K562 (cell line): ENCODE results near the gene SERPIND1. TPM values are rescaled to one million over a fixed set of nuclear protein-coding genes. Genes with fewer than 3 reads are reported as not detected.

ENCODE experiments used
- ATAC-seq: fragments of 200-7000 bp; cut with Tn5 transposase; 3 replicates; pipeline ENCODE4 v1.9.1; 2020; ENCODE audit warnings: moderate library complexity
- BruUV-seq: library from RNA; stranded (reverse); fragments of 400-500 nt; replicated peaks from 2 replicates; lab custom pipeline; 2021; lab: Mats Ljungman, UMichigan
- CTCF ChIA-PET: fragments of 300-600 bp; formaldehyde crosslinking; extraction: SDS; loops from one replicate; lab custom pipeline; 2021; ENCODE audit warnings: low intra/inter-chr PET ratio; lab: Yijun Ruan, JAX
- POLR2A ChIA-PET: fragments of 300-600, 350-650 bp; sonication (Branson Sonifier 250); formaldehyde crosslinking; extraction: SDS; loops from one replicate; lab custom pipeline; 2021; ENCODE audit warnings: antibody characterized with exemption, inconsistent platforms; lab: Yijun Ruan, JAX
- DNase-seq, 4 experiments: peaks; one replicate each; pipeline versions ENCODE4 v3.0.0 to v3.0.0-alpha.2; 2011 to 2018; ENCODE audit warnings: low spot score in 3 of 4, mixed read lengths in 3 of 4; ENCODE audit errors: extremely low read depth in 1 of 4
- FAIRE-seq: peaks from 2 replicates; lab custom pipeline; 2011; peaks lifted over from hg19 to GRCh38; lab: Jason Lieb, UNC
- H2AFZ ChIP-seq: 2 replicates; pipeline ENCODE4 v1.6.0; 2011; ENCODE audit warnings: low read depth, low read length, control low read depth, inconsistent platforms
- H3K27ac ChIP-seq: fragments of 200-600 bp; 3 replicates; pipeline ENCODE4 v1.8.0; 2011; ENCODE audit warnings: low read depth, mild to moderate bottlenecking, control low read depth, inconsistent platforms, low read length, moderate library complexity, mixed read lengths; ENCODE audit errors: extremely low read depth
- H3K27me3 ChIP-seq, 2 experiments: fragments of 300-600 bp in 1 of 2; 2 replicates in 1 of 2; 3 replicates in 1 of 2; pipeline versions ENCODE4 v1.6.0 to v1.8.0; 2011; ENCODE audit warnings: inconsistent platforms in 2 of 2, low read length in 2 of 2, mild to moderate bottlenecking in 1 of 2, mixed read lengths in 1 of 2, moderate library complexity in 1 of 2; ENCODE audit not compliant: control insufficient read depth in 2 of 2, insufficient read depth in 2 of 2
- H3K36me3 ChIP-seq: fragments of 300-600 bp; 3 replicates; pipeline ENCODE4 v1.8.0; 2011; ENCODE audit warnings: mild to moderate bottlenecking, low read length, inconsistent platforms; ENCODE audit not compliant: control insufficient read depth, insufficient read depth
- H3K4me1 ChIP-seq, 2 experiments: fragments of 200-600 bp in 1 of 2; replicated peaks in 1 of 2; 2 replicates in 1 of 2; 3 replicates in 1 of 2; pipeline versions ENCODE4 v1.5.1 to v1.8.0; 2011; ENCODE audit warnings: inconsistent platforms in 2 of 2, low read length in 2 of 2, mild to moderate bottlenecking in 1 of 2, mixed read lengths in 1 of 2, moderate library complexity in 1 of 2; ENCODE audit not compliant: control insufficient read depth in 2 of 2, insufficient read depth in 2 of 2
- H3K4me2 ChIP-seq: 2 replicates; pipeline ENCODE4 v1.6.1; 2011; ENCODE audit warnings: low read length, control low read depth, inconsistent platforms, mixed read lengths; ENCODE audit not compliant: insufficient read depth
- H3K4me3 ChIP-seq: fragments of 200-600 bp; sonication (generic), shearing (Covaris generic); 2 replicates; pipeline ENCODE4 v1.5.1; 2016; ENCODE audit warnings: control low read depth, inconsistent platforms
- H3K79me2 ChIP-seq: fragments of 200-600 bp; 3 replicates; pipeline ENCODE4 v1.8.0; 2011; ENCODE audit warnings: low read length, inconsistent platforms; ENCODE audit not compliant: control insufficient read depth, insufficient read depth
- H3K9ac ChIP-seq, 2 experiments: 2 replicates each; pipeline versions ENCODE4 v1.6.0 to v1.6.1; 2011; ENCODE audit warnings: low read depth in 2 of 2, low read length in 2 of 2, control low read depth in 1 of 2, inconsistent platforms in 1 of 2, mild to moderate bottlenecking in 1 of 2, mixed read lengths in 1 of 2; ENCODE audit not compliant: insufficient read depth in 1 of 2
- H3K9me1 ChIP-seq: one replicate; pipeline ENCODE4 v1.6.0; 2011; ENCODE audit warnings: inconsistent platforms, mild to moderate bottlenecking, low read length, moderate library complexity; ENCODE audit not compliant: control insufficient read depth, insufficient read depth
- H3K9me3 ChIP-seq: replicated peaks from 2 replicates; pipeline ENCODE4 v1.5.1; 2011; ENCODE audit warnings: low read depth, low read length, inconsistent platforms; ENCODE audit not compliant: control insufficient read depth, insufficient read depth
- H4K20me1 ChIP-seq: replicated peaks from 2 replicates; pipeline ENCODE4 v1.6.1; 2011; ENCODE audit warnings: low read length, inconsistent platforms, mixed read lengths; ENCODE audit not compliant: control insufficient read depth, insufficient read depth
- BHLHE40 ChIP-seq: IDR thresholded peaks from 2 replicates; pipeline ENCODE4 v1.6.1; 2011; ENCODE audit warnings: low read length, improper control_type of control experiment
- CREB1 ChIP-seq, 2 experiments: sonication (generic) in 1 of 2; formaldehyde crosslinking in 1 of 2; IDR thresholded peaks; 2 replicates each; pipeline versions ENCODE4 v1.6.1 to v1.8.0; 2012 to 2022; ENCODE audit warnings: inconsistent platforms in 1 of 2, mild to moderate bottlenecking in 1 of 2, missing genetic modification reagents in 1 of 2, moderate library complexity in 1 of 2
- KLF13 ChIP-seq: fragments of 450-650 bp; IDR thresholded peaks from 2 replicates; pipeline ENCODE4 v1.6.1; 2016; ENCODE audit warnings: missing genetic modification characterization, low read depth, mild to moderate bottlenecking, missing compliant biosample characterization, moderate library complexity, borderline replicate concordance
- KLF16 ChIP-seq: IDR thresholded peaks from 2 replicates; pipeline ENCODE4 v1.6.1; 2016; ENCODE audit warnings: antibody characterized with exemption
- MYBL2 ChIP-seq, 2 experiments: fragments of 450-650 bp in 1 of 2; sonication (generic) in 1 of 2; formaldehyde crosslinking in 1 of 2; IDR thresholded peaks; 2 replicates each; pipeline versions ENCODE4 v1.6.1 to v1.8.1; 2017 to 2022; ENCODE audit warnings: borderline replicate concordance in 1 of 2, inconsistent platforms in 1 of 2, low read depth in 1 of 2, mild to moderate bottlenecking in 1 of 2, missing genetic modification reagents in 1 of 2, moderate library complexity in 1 of 2
- PHB2 ChIP-seq: fragments of 450-650 bp; IDR thresholded peaks from 2 replicates; pipeline ENCODE4 v1.6.1; 2017; ENCODE audit warnings: low read depth
- TARDBP ChIP-seq: fragments of 450-650 bp; IDR thresholded peaks from 2 replicates; pipeline ENCODE4 v1.6.1; 2016
- TCF7 ChIP-seq: sonication (generic); IDR thresholded peaks from 2 replicates; pipeline ENCODE4 v1.6.1; 2016; ENCODE audit warnings: antibody characterized with exemption, borderline replicate concordance
- TEAD2 ChIP-seq: fragments of 450-650 bp; IDR thresholded peaks from 2 replicates; pipeline ENCODE4 v1.6.1; 2016; ENCODE audit warnings: missing genetic modification characterization, control low read depth, missing compliant biosample characterization
- ZBTB7A ChIP-seq: IDR thresholded peaks from 2 replicates; pipeline ENCODE4 v1.6.1; 2011; ENCODE audit warnings: low read depth, mild to moderate bottlenecking, low read length, moderate library complexity, borderline replicate concordance; ENCODE audit not compliant: control insufficient read depth
- ZNF143 ChIP-seq: sonication (generic); formaldehyde crosslinking; IDR thresholded peaks from 2 replicates; pipeline ENCODE4 v1.9.0; 2022; ENCODE audit warnings: mild to moderate bottlenecking, missing genetic modification reagents
- WGBS: fragments of 100-300 bp; shearing (Covaris generic); methylation state at CpG from one replicate; pipeline ENCODE4 v1.1.6; 2016; ENCODE audit warnings: low coverage, mixed read lengths; ENCODE audit not compliant: insufficient coverage; ENCODE audit errors: missing lambda C conversion rate; 5-methylcytosine and 5-hydroxymethylcytosine counted together
- in situ Hi-C: fragments of 300-500 bp; cut with MboI; formaldehyde crosslinking; loops from 4 replicates; pipeline ENCODE4 v1.15.0; 2018; ENCODE audit warnings: inconsistent platforms, mixed read lengths
- intact Hi-C: fragments of 100-400 bp; cut with micrococcal nuclease; formaldehyde crosslinking; loops from 2 replicates; pipeline ENCODE4 v1.14.2; 2022
- polyA plus RNA-seq, 8 experiments: library from polyadenylated mRNA; depleted of rRNA in 4 of 8; stranded (reverse) in 5 of 8; unstranded in 3 of 8; fragments of >200 nt; fragmentation: Nextera tagmentation in 2 of 8; fragmentation: Illumina TruSeq in 1 of 8; extraction: Ambion mirVana in 2 of 8; extraction: Trizol in 1 of 8; gene quantifications; 2 replicates each; pipeline versions ENCODE4 v1.2.1 to v1.2.3, GENCODE V29; 2011 to 2014; ENCODE audit warnings: inconsistent platforms in 1 of 8, missing spikeins in 1 of 8
- total RNA-seq, 7 experiments: library from RNA; depleted of rRNA in 6 of 7; stranded (reverse); fragments of >200 nt in 6 of 7; fragmentation: Illumina TruSeq in 2 of 7; extraction: Trizol in 2 of 7; gene quantifications; 2 replicates each; pipeline versions ENCODE4 v1.2.1 to v1.2.3, GENCODE V29; 2011 to 2021; ENCODE audit warnings: low replicate concordance in 1 of 7
- TF ChIP-seq, protein P1 (sequence below): sonication (generic); formaldehyde crosslinking; IDR thresholded peaks from 2 replicates; pipeline ENCODE4 v1.9.0; 2022; ENCODE audit warnings: mild to moderate bottlenecking, missing genetic modification reagents
- TF ChIP-seq, protein P2 (sequence below): sonication (generic); formaldehyde crosslinking; IDR thresholded peaks from 2 replicates; pipeline ENCODE4 v1.9.0; 2022; ENCODE audit warnings: mild to moderate bottlenecking, missing genetic modification reagents
- TF ChIP-seq, protein P3 (sequence below), 2 experiments: fragments of 450-650 bp in 1 of 2; sonication (generic) in 1 of 2; formaldehyde crosslinking; conservative IDR thresholded peaks; 2 replicates each; pipeline versions ENCODE4 v1.4.0 to v1.8.1; 2020 to 2022; ENCODE audit warnings: mild to moderate bottlenecking in 1 of 2, missing genetic modification reagents in 1 of 2
- TF ChIP-seq, protein P4 (sequence below): fragments of 250-450 bp; sonication (Bioruptor Pico); IDR thresholded peaks from 2 replicates; pipeline ENCODE4 v1.9.0; 2021; ENCODE audit warnings: mild to moderate bottlenecking, inconsistent platforms

Gene SERPIND1
- total and polyA plus RNA-seq, 9 of the 15 experiments (the other 6 are each of a cell fraction or from before 2014, with no cell fraction given): 0.04 to 0.11 (median 0.09) TPM; not detected in 6

DNA sequence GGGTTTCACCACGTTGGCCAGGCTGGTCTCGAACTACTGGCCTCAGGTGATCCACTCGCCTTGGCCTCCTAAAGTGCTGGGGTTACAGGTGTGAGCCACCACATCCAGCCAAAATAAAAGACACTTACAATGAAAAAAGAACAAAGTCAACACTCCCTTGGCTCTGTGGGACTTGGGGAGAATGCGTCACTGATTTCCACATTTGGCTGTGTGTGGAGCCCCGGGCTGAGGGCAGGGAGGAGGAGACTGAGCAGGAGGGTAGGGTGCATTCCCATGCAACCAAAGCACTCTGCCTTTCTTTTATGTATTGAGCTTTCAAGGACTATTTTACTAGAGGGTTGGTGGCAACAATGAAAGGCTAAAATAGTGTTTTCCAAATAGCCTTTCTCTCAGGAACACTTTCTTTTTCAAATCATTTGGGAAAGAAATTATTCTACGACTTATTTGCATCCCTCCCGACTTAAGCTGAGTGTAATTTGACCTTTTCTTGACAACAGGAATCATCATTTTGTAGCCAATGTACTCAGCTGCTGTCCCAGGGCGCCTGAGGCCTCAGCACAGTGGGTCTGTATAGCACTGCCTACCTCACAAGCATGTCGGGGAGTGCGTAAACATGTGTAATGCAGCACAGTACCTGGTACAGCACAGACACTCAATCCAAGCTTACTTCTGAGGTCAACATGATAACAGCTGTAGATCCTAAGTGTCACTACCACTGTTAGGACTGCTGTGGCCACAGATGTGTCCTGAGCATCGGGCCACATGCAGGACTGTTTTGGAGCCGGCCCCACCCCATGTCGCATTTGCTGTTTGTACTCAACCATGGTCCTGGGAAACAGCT is 10.1 kb upstream of the SERPIND1 start:
- no peak overlapping the region for H3K4me2 ChIP-seq
- H3K27me3 ChIP-seq: no peaks in the 10 kb centered on the region
- WGBS: 74% methylated on average over 13 of the region's 13 CpGs
- H3K9ac ChIP-seq: no peak overlapping the region
- no peaks in the 10 kb centered on the region; the same call in 1 of the 2 replicates for H4K20me1 ChIP-seq
- H3K79me2 ChIP-seq: no peaks in the 10 kb centered on the region
- BruUV-seq: no TSS peak
- in situ Hi-C loops: no loop called here
- CTCF ChIA-PET: no interaction called here
- no peaks in the 10 kb centered on the region for H3K9me3 ChIP-seq
- ATAC-seq (no peak), FAIRE-seq (no peak), DNase-seq (no peak)
- intact Hi-C loops: loop anchor here (5.0 kb wide), 1 partner anchor 42 kb away; no protein-coding TSS in a partner anchor
- H2AFZ ChIP-seq: no peak overlapping the region
- peaks cover 11% of the 10 kb centered on the region for H3K9me1 ChIP-seq
- peaks cover 61% of the 10 kb centered on the region for H3K36me3 ChIP-seq
- POLR2A ChIA-PET: interaction anchor here (1.1 to 3.6 kb wide), 9 partner anchors 10 to 154 kb away, joined by 3 to 21 read pairs (median 5); partner anchors contain the start of genes CRKL and SERPIND1
- peaks cover 2 to 4% of the 10 kb centered on the region in 2 experiments; a peak in 4 of 5 replicates for H3K4me1 ChIP-seq
- H3K4me3 ChIP-seq: no peak overlapping the region
- no peak overlapping the region for H3K27ac ChIP-seq
- TF ChIP-seq TCF7 (0 out of 2 replicates have a peak, but pooled peaks have one; percentile 25), MYBL2 (IDR thresholded peaks at IDR 0.05; ENCODE audit: low read depth) (no peak), MYBL2 (CRISPR knock-in tag; IDR thresholded peaks at IDR 0.05; ENCODE audit: borderline replicate concordance) (peak; percentile 75), ZBTB7A (no peak), KLF13 (tag) (peak; percentile 39; the same call in 1 of the 2 replicates), TARDBP (no peak), CREB1 (IDR thresholded peaks at IDR 0.05) (no peak), CREB1 (CRISPR knock-in tag; IDR thresholded peaks at IDR 0.05) (no peak), KLF16 (no peak), BHLHE40 (0 out of 2 replicates have a peak, but pooled peaks have one; percentile 10), PHB2 (no peak), TEAD2 (tag) (no peak), ZNF143 (CRISPR knock-in tag) (peak; percentile 30; the same call in 1 of the 2 replicates)
- TF ChIP-seq, protein P1, sequence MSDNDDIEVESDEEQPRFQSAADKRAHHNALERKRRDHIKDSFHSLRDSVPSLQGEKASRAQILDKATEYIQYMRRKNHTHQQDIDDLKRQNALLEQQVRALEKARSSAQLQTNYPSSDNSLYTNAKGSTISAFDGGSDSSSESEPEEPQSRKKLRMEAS (CRISPR knock-in tag): 0 out of 2 replicates have a peak, but pooled peaks have one; percentile 25
- TF ChIP-seq, protein P2, sequence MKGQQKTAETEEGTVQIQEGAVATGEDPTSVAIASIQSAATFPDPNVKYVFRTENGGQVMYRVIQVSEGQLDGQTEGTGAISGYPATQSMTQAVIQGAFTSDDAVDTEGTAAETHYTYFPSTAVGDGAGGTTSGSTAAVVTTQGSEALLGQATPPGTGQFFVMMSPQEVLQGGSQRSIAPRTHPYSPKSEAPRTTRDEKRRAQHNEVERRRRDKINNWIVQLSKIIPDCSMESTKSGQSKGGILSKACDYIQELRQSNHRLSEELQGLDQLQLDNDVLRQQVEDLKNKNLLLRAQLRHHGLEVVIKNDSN (CRISPR knock-in tag): peak; percentile 59
- TF ChIP-seq, protein P3, sequence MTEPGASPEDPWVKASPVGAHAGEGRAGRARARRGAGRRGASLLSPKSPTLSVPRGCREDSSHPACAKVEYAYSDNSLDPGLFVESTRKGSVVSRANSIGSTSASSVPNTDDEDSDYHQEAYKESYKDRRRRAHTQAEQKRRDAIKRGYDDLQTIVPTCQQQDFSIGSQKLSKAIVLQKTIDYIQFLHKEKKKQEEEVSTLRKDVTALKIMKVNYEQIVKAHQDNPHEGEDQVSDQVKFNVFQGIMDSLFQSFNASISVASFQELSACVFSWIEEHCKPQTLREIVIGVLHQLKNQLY (CRISPR knock-in tag; conservative IDR thresholded peaks at IDR 0.05): peak in 1 of 2 experiments; percentile 75; a peak in 1 of 4 replicates
- TF ChIP-seq, protein P4, sequence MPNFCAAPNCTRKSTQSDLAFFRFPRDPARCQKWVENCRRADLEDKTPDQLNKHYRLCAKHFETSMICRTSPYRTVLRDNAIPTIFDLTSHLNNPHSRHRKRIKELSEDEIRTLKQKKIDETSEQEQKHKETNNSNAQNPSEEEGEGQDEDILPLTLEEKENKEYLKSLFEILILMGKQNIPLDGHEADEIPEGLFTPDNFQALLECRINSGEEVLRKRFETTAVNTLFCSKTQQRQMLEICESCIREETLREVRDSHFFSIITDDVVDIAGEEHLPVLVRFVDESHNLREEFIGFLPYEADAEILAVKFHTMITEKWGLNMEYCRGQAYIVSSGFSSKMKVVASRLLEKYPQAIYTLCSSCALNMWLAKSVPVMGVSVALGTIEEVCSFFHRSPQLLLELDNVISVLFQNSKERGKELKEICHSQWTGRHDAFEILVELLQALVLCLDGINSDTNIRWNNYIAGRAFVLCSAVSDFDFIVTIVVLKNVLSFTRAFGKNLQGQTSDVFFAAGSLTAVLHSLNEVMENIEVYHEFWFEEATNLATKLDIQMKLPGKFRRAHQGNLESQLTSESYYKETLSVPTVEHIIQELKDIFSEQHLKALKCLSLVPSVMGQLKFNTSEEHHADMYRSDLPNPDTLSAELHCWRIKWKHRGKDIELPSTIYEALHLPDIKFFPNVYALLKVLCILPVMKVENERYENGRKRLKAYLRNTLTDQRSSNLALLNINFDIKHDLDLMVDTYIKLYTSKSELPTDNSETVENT: 0 out of 2 replicates have a peak, but pooled peaks have one; percentile 17
